ENCODE data around the gene AMPH.

AMPH gene

GRCh38 chr7:38675494-38676106 lies 44.4 kb upstream of the AMPH start:
- H3K36me3 ChIP-seq (ENCODE audit: control insufficient read depth, insufficient read depth, low read length), result no peaks in the 10 kb centered on the region
- no peaks in the 10 kb centered on the region for H3K27me3 ChIP-seq (ENCODE audit: control insufficient read depth, insufficient read depth, low read length)
- peaks cover 2% of the 10 kb centered on the region for H3K4me1 ChIP-seq
- H3K9me3 ChIP-seq (ENCODE audit: control insufficient read depth, low read length), result no peaks in the 10 kb centered on the region
- no peak overlapping the region for H3K4me2 ChIP-seq (ENCODE audit: low read length)
- peak overlapping the region; percentile 2 for H2AFZ ChIP-seq
- H3K4me3 ChIP-seq (ENCODE audit: low read depth, low read length), result no peak overlapping the region
- H3K9ac ChIP-seq, result no peak overlapping the region
- no peaks in the 10 kb centered on the region for H3K79me2 ChIP-seq
- H3K27ac ChIP-seq, result no peak overlapping the region
- TF ChIP-seq, protein P1, sequence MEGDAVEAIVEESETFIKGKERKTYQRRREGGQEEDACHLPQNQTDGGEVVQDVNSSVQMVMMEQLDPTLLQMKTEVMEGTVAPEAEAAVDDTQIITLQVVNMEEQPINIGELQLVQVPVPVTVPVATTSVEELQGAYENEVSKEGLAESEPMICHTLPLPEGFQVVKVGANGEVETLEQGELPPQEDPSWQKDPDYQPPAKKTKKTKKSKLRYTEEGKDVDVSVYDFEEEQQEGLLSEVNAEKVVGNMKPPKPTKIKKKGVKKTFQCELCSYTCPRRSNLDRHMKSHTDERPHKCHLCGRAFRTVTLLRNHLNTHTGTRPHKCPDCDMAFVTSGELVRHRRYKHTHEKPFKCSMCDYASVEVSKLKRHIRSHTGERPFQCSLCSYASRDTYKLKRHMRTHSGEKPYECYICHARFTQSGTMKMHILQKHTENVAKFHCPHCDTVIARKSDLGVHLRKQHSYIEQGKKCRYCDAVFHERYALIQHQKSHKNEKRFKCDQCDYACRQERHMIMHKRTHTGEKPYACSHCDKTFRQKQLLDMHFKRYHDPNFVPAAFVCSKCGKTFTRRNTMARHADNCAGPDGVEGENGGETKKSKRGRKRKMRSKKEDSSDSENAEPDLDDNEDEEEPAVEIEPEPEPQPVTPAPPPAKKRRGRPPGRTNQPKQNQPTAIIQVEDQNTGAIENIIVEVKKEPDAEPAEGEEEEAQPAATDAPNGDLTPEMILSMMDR (IDR thresholded peaks at IDR 0.05), result no peak

GRCh38 chr7:38674513-38674912 lies 43.3 kb upstream of the AMPH start:
- Histone ChIP-seq H2AFZ (no peak overlapping the region), H3K27ac (no peak overlapping the region), H3K27me3 (ENCODE audit: control insufficient read depth, insufficient read depth, low read length) (no peaks in the 10 kb centered on the region), H3K79me2 (no peaks in the 10 kb centered on the region), H3K4me3 (ENCODE audit: low read depth, low read length) (no peak overlapping the region), H3K4me1 (peaks cover 11% of the 10 kb centered on the region), H3K36me3 (ENCODE audit: control insufficient read depth, insufficient read depth, low read length) (no peaks in the 10 kb centered on the region), H3K4me2 (ENCODE audit: low read length) (no peak overlapping the region), H3K9me3 (ENCODE audit: control insufficient read depth, low read length) (no peaks in the 10 kb centered on the region), H3K9ac (no peak overlapping the region)
- TF ChIP-seq, protein P1 (IDR thresholded peaks at IDR 0.05), result no peak

- no peak overlapping the region for H3K9ac ChIP-seq
- no peaks in the 10 kb centered on the region for H3K27me3 ChIP-seq (ENCODE audit: control insufficient read depth, insufficient read depth, low read length)
- no peaks in the 10 kb centered on the region for H3K36me3 ChIP-seq (ENCODE audit: control insufficient read depth, insufficient read depth, low read length)
- H3K4me3 ChIP-seq (ENCODE audit: low read depth, low read length), result no peak overlapping the region
- no peak overlapping the region for H3K27ac ChIP-seq
- no peak overlapping the region for H2AFZ ChIP-seq
- TF ChIP-seq, protein P1 (IDR thresholded peaks at IDR 0.05), result no peak
- no peak overlapping the region for H3K4me2 ChIP-seq (ENCODE audit: low read length)
- no peaks in the 10 kb centered on the region for H3K79me2 ChIP-seq
- H3K9me3 ChIP-seq (ENCODE audit: control insufficient read depth, low read length), result no peaks in the 10 kb centered on the region
- H3K4me1 ChIP-seq, result peaks cover 11% of the 10 kb centered on the region
These were observed 42.6 kb upstream of the AMPH start for GRCh38 chr7:38673795-38674194.

DNA sequence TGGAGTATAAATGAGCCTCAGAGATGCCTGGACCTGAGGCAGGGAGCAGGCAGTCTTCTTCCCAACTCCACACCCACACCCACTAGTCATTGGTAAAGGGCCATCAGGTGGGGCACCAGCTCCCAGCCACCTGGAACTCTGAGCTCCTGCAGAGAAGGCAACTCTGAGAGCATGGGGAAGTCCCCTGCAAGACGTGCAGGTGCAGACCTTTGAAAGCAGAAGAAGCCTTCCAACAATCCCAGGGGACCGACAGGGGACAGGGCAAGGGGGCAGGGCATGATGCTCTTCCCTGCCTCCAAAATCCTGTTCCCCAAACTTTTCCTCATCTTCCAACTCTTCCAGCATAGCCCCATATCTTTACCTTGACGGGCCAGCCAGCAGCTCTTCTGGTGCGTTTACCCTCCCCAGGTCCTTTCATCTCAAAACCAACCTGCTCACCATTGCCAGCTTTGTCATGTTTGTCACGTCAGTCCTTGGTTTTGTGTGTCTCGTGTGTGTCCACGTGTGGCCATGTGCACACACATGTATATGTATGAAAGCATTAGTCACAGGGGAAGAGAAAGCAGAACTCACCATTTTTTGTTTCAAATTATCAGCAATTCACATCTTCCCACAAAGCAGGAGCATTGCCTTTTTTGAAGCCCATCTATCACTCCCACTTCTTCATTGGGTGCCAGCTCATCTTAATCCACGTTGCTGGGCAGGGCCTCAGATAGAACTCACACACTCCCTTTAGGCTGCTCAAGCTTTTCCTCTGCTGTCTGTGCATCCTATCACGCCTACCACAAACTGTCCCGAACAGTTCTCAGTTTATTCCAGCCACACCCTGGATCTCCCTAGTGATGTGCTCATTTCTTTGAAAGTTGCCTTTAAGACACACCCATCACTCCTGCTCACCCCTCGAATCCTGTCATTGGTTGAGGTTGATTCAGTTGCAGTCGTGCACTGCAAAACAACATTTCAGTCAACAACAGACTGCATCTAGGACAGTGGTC lies 41.0 kb upstream of the AMPH start:
- Histone ChIP-seq H3K36me3 (ENCODE audit: control insufficient read depth, insufficient read depth, low read length) (no peaks in the 10 kb centered on the region), H2AFZ (no peak overlapping the region), H3K4me2 (ENCODE audit: low read length) (no peak overlapping the region), H3K4me1 (peaks cover 11% of the 10 kb centered on the region), H3K79me2 (no peaks in the 10 kb centered on the region), H3K27me3 (ENCODE audit: control insufficient read depth, insufficient read depth, low read length) (no peaks in the 10 kb centered on the region), H3K4me3 (ENCODE audit: low read depth, low read length) (no peak overlapping the region), H3K27ac (no peak overlapping the region), H3K9ac (no peak overlapping the region), H3K9me3 (ENCODE audit: control insufficient read depth, low read length) (no peaks in the 10 kb centered on the region)
- TF ChIP-seq, protein P1 (IDR thresholded peaks at IDR 0.05), result no peak

Data from parathyroid adenoma (tissue), 2 donors.